MG63 (cell line): ENCODE measurements around the gene COLEC12. TPM values are rescaled to one million over a fixed set of nuclear protein-coding genes. Genes with fewer than 3 reads are reported as not detected.

Source experiments
- DNase-seq: peaks from one replicate; pipeline ENCODE4 v3.0.0-alpha.2; 2020
- H3K27me3 ChIP-seq: fragments of 250-450 bp; sonication (Bioruptor Pico); 2 replicates; pipeline ENCODE4 v1.5.1; 2020; ENCODE audit warnings: mild to moderate bottlenecking, moderate library complexity
- H3K36me3 ChIP-seq: fragments of 250-450 bp; sonication (Bioruptor Pico); 2 replicates; pipeline ENCODE4 v1.5.1; 2020; ENCODE audit warnings: mild to moderate bottlenecking, moderate library complexity
- H3K4me3 ChIP-seq: fragments of 250-450 bp; sonication (Bioruptor Pico); 2 replicates; pipeline ENCODE4 v1.5.1; 2020; ENCODE audit warnings: mild to moderate bottlenecking, moderate library complexity
- H3K9me3 ChIP-seq: fragments of 250-450 bp; sonication (Bioruptor Pico); 2 replicates; pipeline ENCODE4 v1.5.1; 2020; ENCODE audit warnings: mild to moderate bottlenecking, moderate library complexity
- total RNA-seq: library from RNA; depleted of rRNA; stranded (reverse); fragments of >200 nt; shearing (Covaris generic); gene quantifications from 2 replicates; pipeline ENCODE4 v1.2.3, GENCODE V29; 2014; ENCODE audit warnings: low replicate concordance

COLEC12 gene
- total RNA-seq, 1 experiment from 2014 or later: 27.4 TPM

GRCh38 chr18:435940-436339 is 64.6 kb downstream of the COLEC12 start:
- H3K4me3 ChIP-seq: no peak overlapping the region
- H3K27me3 ChIP-seq: no peaks in the 10 kb centered on the region
- H3K36me3 ChIP-seq: peaks cover 9% of the 10 kb centered on the region
- no peak for DNase-seq
- peaks cover 9% of the 10 kb centered on the region; the same call in 1 of the 2 replicates for H3K9me3 ChIP-seq

GRCh38 chr18:434410-434809 is 66.1 kb downstream of the COLEC12 start:
- peaks cover 9% of the 10 kb centered on the region; the same call in 1 of the 2 replicates for H3K9me3 ChIP-seq
- DNase-seq: no peak
- H3K36me3 ChIP-seq: peaks cover 9% of the 10 kb centered on the region
- H3K4me3 ChIP-seq: no peak overlapping the region
- H3K27me3 ChIP-seq: no peaks in the 10 kb centered on the region

DNA sequence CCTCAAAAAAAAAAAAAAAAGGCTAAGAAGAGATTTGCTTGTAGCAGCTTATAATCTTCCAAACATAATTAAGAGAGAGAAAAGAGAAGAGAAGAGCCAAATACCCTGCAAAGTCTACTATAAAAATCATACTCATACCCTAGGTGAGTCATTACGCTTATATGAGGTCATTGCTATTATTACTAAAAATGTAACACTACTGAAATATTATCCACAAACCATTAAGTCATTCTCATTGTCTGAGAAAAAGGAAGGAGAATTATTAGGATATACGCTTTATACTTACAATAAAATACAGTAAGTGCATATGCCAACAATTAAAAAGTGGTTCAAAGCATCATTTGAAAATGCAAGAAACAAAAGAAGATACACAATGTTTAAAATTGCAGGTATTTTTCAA is 66.5 kb downstream of the COLEC12 start:
- H3K9me3 ChIP-seq: peaks cover 9% of the 10 kb centered on the region; the same call in 1 of the 2 replicates
- DNase-seq: no peak
- H3K36me3 ChIP-seq: peaks cover 9% of the 10 kb centered on the region
- H3K27me3 ChIP-seq: no peaks in the 10 kb centered on the region
- no peak overlapping the region for H3K4me3 ChIP-seq

- DNase-seq: no peak
- Histone ChIP-seq H3K4me3 (no peak overlapping the region), H3K27me3 (no peaks in the 10 kb centered on the region), H3K9me3 (peaks cover 9% of the 10 kb centered on the region; the same call in 1 of the 2 replicates), H3K36me3 (peaks cover 9% of the 10 kb centered on the region)
Measured at GRCh38 chr18:433298-433697, 67.2 kb downstream of the COLEC12 start.

- DNase-seq: no peak
- Histone ChIP-seq H3K9me3 (peaks cover 8% of the 10 kb centered on the region; the same call in 1 of the 2 replicates), H3K4me3 (no peak overlapping the region), H3K27me3 (no peaks in the 10 kb centered on the region), H3K36me3 (peaks cover 9% of the 10 kb centered on the region)
Measured at GRCh38 chr18:432791-433190, 67.7 kb downstream of the COLEC12 start.

DNA sequence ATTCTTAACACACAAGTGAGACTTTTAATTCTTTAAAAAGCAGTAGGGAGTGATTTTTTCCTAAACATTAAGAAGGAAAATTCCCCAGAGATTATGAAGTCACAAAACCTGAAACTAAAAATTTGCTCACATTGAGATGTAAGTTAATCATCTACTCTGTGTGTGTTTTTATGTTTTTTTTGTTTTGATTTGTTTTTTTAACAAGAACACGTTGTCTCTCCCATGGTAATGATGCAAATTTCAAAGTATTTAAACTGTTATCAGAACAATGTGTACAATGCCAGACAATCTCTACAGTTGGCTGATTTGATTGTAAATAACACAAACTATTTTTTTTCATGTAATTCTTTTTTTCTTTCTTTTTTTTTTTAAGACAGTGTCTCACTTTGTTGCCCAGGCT is 71.5 kb downstream of the COLEC12 start:
- no peak overlapping the region for H3K4me3 ChIP-seq
- no peak for DNase-seq
- H3K36me3 ChIP-seq: no peaks in the 10 kb centered on the region
- H3K9me3 ChIP-seq: no peaks in the 10 kb centered on the region
- no peaks in the 10 kb centered on the region for H3K27me3 ChIP-seq

GRCh38 chr18:427005-427404 is 73.5 kb downstream of the COLEC12 start:
- peak; percentile 61 for DNase-seq
- no peaks in the 10 kb centered on the region for H3K9me3 ChIP-seq
- H3K36me3 ChIP-seq: no peaks in the 10 kb centered on the region
- H3K27me3 ChIP-seq: no peaks in the 10 kb centered on the region
- H3K4me3 ChIP-seq: no peak overlapping the region

- Histone ChIP-seq H3K36me3 (no peaks in the 10 kb centered on the region), H3K9me3 (no peaks in the 10 kb centered on the region), H3K27me3 (no peaks in the 10 kb centered on the region), H3K4me3 (no peak overlapping the region)
- DNase-seq: no peak
Measured at GRCh38 chr18:425106-425745, 75.3 kb downstream of the COLEC12 start.

DNA sequence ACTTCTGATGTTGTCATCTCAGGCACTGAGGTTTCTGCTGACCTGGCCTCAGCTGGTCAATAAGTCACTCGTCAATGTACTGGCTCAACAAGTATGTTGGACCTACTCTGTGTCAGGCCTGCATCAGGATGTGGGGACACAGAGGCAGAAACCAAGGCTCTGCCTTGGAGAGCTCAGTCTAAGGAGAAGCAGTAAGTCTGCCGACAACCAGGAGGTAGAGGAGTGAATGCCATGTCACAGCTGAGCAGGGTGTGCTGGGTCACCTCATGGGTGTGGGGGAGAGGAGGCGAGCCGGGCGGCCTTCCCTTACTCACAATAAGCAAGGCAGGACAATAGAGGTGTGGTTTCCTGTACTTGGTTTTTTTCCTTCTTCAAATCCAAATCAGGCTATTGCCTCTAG is 75.8 kb downstream of the COLEC12 start:
- Histone ChIP-seq H3K9me3 (no peaks in the 10 kb centered on the region), H3K36me3 (no peaks in the 10 kb centered on the region), H3K4me3 (no peak overlapping the region), H3K27me3 (no peaks in the 10 kb centered on the region)
- DNase-seq: no peak

- H3K9me3 ChIP-seq: no peaks in the 10 kb centered on the region
- no peaks in the 10 kb centered on the region for H3K27me3 ChIP-seq
- H3K4me3 ChIP-seq: no peak overlapping the region
- no peaks in the 10 kb centered on the region for H3K36me3 ChIP-seq
- DNase-seq: no peak
Measured at GRCh38 chr18:424071-424661, 76.3 kb downstream of the COLEC12 start.

DNA sequence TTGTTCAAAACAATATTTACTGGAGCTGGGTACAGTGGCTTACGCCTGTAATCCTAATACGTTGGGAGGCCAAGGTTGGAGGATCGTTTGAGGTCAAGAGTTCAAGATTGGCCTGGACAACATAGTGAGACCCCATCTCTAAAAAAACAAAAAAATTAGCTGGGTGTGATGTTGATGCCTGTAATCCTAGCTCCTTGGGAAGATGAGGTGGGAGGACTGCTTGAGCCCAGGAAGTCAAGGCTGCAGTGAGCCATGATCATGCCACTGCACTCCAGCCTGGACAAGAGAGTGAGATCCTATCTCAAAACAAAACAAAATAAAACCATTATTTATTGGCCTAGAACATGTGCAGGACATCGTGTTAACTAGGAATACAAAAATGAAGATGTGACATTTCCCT is 77.5 kb downstream of the COLEC12 start:
- no peaks in the 10 kb centered on the region for H3K36me3 ChIP-seq
- H3K27me3 ChIP-seq: no peaks in the 10 kb centered on the region
- no peaks in the 10 kb centered on the region for H3K9me3 ChIP-seq
- no peak overlapping the region for H3K4me3 ChIP-seq
- DNase-seq: no peak

DNA sequence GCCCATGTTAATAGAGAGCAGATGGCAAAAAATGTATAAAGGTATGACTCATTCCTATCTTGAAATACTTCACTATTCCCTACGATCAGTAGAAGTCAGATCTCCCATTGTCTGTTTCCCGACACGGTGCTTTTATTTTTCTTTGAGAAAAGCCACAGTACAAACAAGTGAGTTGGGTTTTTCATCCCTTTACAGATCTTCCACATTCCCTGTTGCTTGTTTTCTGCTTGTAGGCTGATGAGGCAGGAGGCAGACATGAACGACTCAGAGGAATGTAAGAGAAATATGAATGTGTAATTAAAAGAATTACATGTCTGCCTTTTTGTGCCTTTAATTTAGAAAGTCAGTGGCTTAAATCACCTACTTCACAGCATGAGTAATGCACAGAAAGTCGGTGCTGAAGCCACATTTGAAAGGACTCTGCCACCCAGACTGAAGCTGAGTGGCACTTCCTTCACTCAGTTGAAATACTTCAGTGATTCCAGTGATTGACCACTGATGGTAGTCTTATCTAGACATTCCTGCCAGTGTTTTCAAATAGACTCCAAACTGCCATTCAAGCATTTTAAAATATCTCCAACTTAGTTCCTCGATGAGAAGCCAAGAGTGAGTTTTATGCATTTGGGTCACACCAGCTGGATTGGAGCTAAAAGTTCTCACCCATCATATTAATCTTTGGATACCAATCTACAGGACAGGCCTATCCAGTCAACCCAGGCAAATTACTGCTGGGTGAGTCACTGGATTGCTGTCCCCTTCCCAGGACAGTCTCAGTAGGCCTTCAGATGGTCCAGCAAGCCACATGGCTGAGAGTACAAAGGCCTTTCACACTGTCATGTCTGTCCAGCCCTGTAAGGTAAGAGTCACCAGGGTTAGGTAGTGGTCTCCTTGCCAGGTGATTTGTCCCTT is 79.0 kb downstream of the COLEC12 start:
- Histone ChIP-seq H3K9me3 (no peaks in the 10 kb centered on the region), H3K27me3 (no peaks in the 10 kb centered on the region), H3K4me3 (no peak overlapping the region), H3K36me3 (no peaks in the 10 kb centered on the region)
- DNase-seq: peak; percentile 28

DNA sequence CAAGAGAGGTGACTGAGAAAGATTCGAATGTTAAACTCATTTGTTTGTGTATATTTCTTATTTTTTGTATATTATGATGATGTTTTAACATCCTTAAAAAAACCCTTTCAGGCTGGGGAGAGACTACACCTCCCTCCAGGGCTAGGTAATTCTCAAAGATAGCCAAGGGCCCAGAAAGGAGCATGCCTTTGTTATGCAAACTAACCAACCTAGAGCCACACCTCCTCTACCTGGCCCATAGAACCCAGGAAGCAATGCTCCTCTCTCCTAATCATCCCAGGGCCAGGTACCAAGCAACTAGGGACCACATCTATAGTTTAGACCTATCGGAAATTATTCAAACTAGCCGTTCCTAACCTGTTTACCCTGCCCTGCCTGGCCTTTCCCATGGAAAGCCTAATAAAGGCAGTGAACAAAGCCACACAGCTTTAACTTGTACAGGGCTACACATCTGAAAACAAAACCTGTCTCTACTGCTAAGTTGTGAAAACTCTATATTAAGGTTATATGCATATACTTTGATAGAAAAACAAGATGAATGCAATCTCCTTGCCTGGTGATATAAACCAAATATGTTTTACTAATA is 79.7 kb downstream of the COLEC12 start:
- H3K27me3 ChIP-seq: no peaks in the 10 kb centered on the region

GRCh38 chr18:419541-420175 is 80.8 kb downstream of the COLEC12 start:
- DNase-seq: peak; percentile 78
- Histone ChIP-seq H3K4me3 (no peak overlapping the region), H3K27me3 (no peaks in the 10 kb centered on the region), H3K36me3 (no peaks in the 10 kb centered on the region), H3K9me3 (no peaks in the 10 kb centered on the region)

More for the DNA sequence above, 79.7 kb downstream of the COLEC12 start:
- no peak overlapping the region for H3K4me3 ChIP-seq
- H3K36me3 ChIP-seq: no peaks in the 10 kb centered on the region
- DNase-seq: no peak
- H3K9me3 ChIP-seq: no peaks in the 10 kb centered on the region

DNA sequence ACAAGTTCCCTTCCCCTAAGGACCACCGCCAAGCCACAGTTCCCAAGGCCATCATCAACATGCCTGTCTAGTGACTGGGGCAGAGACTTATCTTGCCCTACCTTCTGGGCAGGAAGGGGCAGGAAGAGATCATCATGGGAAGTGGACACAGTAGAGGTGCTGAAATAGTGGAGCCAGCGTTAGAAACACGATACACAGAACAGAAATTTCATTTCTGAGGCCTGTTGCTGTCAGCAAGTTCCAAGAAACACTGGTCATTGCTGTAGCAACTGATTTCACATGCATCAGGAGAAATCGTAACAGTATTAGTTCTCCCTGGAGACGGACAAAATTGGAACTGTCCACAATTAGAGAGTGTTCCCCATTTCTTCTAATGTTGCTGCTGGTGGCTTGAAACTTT is 83.0 kb downstream of the COLEC12 start:
- H3K27me3 ChIP-seq: no peaks in the 10 kb centered on the region
- peaks cover 2% of the 10 kb centered on the region for H3K36me3 ChIP-seq
- DNase-seq: no peak
- no peak overlapping the region for H3K4me3 ChIP-seq
- H3K9me3 ChIP-seq: peaks cover 3% of the 10 kb centered on the region

DNA sequence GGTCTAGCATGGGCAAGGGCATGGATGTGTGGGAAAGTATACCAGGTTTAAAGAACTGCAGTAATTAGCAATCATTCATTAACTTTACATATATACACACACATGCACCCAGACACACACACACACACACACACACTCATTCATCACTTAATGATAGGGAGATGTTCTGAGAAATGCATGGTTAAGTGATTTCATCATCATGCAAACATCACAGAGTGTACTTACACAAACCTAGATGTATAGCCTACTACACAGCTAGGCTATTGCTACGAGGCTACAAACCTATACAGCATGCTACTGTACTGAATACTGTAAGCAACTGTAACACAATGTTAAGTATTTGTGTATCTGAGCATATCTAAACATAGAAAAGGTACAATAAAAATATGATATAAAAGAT is 83.6 kb downstream of the COLEC12 start:
- peaks cover 2% of the 10 kb centered on the region for H3K36me3 ChIP-seq
- H3K4me3 ChIP-seq: no peak overlapping the region
- no peaks in the 10 kb centered on the region for H3K27me3 ChIP-seq
- H3K9me3 ChIP-seq: peaks cover 3% of the 10 kb centered on the region
- no peak for DNase-seq
